NOMO-1 (cell line): ENCODE data around the gene POLDIP2.

ENCODE experiments used
- DNase-seq, 2 experiments: peaks; one replicate each; lab custom pipeline; 2025; ENCODE audit not compliant: unreplicated experiment in 2 of 2; lab: John Stamatoyannopoulos, UW

The POLDIP2 gene

DNA sequence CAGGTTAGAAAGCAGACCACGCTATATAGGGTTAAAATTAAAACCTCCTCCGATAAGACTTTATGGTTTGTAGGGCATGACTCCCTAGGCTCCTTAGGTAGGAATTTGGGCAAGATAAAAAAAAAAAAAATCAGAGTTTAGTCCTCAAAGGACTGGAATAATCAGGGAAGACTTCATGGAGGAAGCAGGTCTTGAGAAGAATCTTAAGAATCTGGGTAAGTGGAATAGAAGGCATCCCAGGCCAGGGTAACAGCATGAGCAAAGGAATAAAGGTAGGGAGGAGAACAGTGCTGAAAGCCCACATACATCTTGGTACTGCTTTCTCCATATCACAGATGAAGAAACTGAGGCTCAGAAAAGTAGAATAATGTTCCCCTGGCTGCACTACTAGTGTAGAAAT lies 33.2 kb upstream of the POLDIP2 start:
- DNase-seq, result no peak

DNA sequence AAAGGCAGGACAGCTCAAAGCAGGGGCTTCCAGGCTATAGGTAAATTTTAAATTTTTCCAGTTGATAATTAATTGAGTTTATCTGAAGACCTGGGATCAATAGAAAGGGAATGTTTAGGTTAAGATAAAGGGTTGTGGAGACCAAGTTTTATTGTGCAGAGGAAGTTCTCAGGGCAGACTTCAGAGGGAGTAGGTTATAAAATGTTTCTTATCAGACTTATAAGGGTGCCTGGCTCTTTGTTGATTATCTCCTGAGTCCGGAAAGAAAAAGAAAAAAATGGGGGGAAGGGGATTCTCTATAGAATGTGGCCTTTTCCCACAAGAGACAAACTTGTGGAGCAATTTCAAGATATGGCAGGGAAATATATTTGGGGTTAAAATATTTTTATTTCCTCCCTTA lies 32.8 kb upstream of the POLDIP2 start:
- no peak for DNase-seq

DNA sequence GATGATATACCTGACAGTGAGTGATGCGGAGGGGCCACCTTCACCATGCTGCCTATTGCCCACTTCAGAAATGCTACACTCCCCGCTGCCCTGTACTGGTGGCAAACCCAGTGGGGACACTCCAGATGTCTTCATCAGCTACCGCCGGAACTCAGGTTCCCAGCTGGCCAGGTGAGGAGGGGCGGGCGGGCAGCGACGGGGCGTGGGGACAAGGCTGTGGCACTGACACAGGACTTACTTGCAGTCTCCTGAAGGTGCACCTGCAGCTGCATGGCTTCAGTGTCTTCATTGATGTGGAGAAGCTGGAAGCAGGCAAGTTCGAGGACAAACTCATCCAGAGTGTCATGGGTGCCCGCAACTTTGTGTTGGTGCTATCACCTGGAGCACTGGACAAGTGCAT lies 30.8 kb upstream of the POLDIP2 start:
- DNase-seq, result no peak

DNA sequence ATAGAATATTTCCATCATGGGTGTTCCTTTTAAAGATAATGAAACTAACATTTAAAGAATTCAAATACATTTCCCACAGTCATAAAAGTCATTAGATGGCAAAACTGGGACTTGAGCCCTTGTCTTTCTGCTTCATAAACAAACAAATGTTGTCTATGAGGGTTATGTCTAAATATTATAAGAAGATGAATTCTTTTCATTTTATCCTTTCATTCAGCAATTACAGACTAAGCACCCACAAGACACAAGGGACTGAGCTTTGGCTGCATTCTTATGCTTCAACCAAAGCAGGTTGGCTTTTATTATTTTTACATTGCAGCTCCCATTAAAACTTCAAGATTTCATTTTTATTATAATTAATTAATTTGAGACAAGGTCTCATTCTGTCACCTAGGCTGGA lies 29.1 kb upstream of the POLDIP2 start:
- DNase-seq, result no peak

GRCh38 chr17:28385406-28385805 lies 28.1 kb upstream of the POLDIP2 start:
- no peak for DNase-seq

DNA sequence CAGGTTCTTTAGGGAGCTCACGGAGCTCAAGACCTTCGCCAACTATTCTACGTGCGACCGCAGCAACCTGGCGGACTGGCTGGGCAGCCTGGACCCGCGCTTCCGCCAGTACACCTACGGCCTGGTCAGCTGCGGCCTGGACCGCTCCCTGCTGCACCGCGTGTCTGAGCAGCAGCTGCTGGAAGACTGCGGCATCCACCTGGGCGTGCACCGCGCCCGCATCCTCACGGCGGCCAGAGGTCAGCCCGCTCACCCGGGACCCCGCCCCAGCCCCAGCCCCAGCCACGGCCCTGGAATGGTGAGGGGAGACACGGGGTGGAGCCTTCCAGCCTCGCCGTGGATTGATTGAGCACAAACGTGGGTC lies 27.7 kb upstream of the POLDIP2 start:
- DNase-seq, result no peak

DNA sequence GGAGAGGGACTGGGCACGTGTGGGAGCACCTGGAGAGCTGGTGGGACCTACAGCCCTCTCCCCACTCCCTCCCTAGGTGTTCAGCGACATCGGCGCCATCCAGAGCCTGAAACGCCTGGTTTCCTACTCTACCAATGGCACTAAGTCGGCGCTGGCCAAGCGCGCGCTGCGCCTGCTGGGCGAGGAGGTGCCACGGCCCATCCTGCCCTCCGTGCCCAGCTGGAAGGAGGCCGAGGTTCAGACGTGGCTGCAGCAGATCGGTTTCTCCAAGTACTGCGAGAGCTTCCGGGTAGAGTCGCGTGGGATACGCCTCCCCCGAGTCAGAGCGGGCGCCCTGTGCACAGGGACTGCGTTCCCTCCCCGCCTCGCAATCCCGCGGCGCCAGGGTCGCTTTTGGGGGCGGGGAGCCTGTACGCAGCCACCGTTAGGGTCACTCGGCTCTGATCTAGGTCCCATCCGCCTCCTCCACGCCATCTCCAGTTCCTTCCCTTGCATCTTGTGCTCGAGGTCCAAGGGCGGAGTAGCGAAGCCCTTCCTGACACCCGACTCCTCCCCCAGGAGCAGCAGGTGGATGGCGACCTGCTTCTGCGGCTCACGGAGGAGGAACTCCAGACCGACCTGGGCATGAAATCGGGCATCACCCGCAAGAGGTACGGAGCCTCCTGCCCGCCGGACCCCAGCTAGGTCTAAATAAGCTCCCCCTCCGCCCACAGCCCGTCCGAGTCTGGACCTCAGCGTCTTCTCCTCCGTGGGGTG lies 27.1 kb upstream of the POLDIP2 start:
- DNase-seq, result peak; percentile 56 to 66

DNA sequence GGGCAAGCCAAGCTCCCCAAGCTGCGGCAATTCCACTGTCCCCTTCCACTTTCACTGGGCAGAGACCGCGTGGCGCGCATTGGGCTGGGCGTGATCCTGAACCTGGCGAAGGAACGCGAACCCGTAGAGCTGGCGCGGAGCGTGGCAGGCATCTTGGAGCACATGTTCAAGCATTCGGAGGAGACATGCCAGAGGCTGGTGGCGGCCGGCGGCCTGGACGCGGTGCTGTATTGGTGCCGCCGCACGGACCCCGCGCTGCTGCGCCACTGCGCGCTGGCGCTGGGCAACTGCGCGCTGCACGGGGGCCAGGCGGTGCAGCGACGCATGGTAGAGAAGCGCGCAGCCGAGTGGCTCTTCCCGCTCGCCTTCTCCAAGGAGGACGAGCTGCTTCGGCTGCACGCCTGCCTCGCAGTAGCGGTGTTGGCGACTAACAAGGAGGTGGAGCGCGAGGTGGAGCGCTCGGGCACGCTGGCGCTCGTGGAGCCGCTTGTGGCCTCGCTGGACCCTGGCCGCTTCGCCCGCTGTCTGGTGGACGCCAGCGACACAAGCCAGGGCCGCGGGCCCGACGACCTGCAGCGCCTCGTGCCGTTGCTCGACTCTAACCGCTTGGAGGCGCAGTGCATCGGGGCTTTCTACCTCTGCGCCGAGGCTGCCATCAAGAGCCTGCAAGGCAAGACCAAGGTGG lies 24.0 kb upstream of the POLDIP2 start:
- DNase-seq, result no peak

- DNase-seq, result no peak
Measured at GRCh38 chr17:28379814-28380801, 22.8 kb upstream of the POLDIP2 start.

GRCh38 chr17:28372945-28373274 lies 15.6 kb upstream of the POLDIP2 start:
- DNase-seq, result no peak

DNA sequence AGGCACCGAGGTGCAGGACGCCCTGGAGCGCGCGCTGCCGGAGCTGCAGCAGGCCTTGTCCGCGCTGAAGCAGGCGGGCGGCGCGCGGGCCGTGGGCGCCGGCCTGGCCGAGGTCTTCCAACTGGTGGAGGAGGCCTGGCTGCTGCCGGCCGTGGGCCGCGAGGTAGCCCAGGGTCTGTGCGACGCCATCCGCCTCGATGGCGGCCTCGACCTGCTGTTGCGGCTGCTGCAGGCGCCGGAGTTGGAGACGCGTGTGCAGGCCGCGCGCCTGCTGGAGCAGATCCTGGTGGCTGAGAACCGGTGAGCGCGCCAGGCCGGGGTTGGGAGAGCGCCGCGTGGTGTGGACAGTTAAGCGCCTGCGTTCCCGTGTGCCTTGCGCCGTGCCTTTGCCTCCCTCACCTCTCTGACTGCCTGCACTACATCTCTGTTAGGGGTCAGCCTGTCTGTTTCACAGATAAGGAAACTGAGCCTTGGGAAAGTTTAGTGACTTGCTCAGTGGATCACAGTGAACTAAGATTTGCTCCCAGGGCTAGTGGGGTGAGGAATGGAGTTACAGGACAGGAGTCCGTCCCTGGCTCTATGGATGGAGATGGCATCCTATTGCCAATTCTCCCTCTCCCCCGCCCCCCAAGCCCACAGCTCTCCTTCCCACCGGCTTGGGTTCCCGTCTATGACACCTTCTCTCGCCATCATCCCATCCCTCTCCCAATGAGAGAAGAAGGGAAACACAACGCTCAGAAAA lies 15.0 kb upstream of the POLDIP2 start:
- no peak for DNase-seq

GRCh38 chr17:28371245-28372202 lies 14.2 kb upstream of the POLDIP2 start, which contains the start of gene SARM1:
Gene SARM1, plus strand, starts transcription at chr17:28371694. Its CDS starts 339 bp downstream, at chr17:28372033.
- peak in 1 of 2 experiments; percentile 12 for DNase-seq

DNA sequence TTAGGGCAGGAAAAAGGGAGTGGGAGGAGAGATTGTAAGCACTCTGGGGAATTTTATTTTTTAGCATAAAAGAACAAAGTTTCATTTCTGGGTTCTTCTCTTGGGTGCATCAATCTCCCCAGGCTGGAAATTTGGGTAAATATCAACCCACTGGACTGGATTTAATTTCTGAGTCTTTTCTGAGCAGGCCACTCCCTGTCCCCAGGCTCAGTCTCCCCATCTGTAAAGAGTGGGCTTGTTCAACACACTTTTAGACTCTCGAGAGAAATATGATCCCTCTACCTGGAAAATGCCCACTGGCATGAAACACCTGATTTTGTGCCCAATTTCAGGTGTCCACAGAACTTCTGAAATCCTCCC lies 13.4 kb upstream of the POLDIP2 start:
- DNase-seq, result no peak

DNA sequence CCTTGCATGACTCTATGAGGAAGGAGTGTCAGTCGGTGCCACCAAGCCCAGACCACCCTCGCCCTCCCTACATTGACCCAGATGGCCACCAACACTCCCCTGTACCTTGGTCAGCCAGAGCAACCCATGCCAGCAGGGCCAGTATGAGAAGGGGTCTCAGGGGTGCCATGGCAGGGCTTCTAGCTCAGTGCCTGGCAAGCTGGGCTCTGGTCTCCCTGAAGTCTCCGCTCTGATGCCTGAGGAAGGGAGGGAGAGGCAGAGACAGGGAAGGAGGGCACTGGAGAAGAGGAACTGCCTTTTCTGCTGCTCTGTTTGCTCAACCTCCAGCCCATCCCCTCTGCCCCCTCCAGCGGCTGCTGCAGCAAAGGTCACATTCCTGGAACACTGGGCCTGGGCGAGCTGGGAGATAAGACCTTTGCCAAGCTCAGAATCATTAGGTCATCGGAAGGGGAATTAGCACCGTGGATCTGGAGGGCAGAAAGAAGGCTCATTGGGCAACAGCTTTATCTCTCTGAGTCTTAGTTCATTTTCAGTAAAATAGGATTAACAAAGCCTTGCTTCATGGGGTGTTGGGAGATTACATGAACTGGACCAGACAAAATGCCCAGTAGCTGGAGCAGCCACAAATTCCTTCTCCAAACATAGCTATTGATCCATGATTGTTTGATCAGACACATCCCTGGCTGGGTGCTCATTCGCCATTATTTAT lies 12.9 kb upstream of the POLDIP2 start, which contains the start of gene VTN:
Gene VTN (minus strand): TSS at position 273 of the 709 bp plus-strand sequence. CDS start 104 bp downstream, at position 169.
- peak in 1 of 2 experiments; percentile 19 for DNase-seq

DNA sequence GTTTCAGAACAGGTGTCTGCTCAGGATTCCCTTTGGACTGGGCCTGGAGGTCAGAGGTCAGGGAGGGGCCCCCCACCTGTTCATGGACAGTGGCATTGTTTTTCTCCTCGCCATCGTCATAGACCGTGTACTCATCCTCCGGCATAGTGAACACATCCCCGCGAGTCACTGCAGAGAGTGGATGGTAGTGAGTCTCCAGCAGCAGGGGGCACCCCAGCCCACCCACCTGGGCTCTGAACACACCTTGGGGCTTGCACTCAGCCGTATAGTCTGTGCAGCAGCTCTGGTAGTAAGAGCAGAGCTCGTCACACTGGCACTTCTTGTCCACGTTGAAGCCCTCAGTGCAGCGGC lies 12.3 kb upstream of the POLDIP2 start:
- DNase-seq, result no peak

DNA sequence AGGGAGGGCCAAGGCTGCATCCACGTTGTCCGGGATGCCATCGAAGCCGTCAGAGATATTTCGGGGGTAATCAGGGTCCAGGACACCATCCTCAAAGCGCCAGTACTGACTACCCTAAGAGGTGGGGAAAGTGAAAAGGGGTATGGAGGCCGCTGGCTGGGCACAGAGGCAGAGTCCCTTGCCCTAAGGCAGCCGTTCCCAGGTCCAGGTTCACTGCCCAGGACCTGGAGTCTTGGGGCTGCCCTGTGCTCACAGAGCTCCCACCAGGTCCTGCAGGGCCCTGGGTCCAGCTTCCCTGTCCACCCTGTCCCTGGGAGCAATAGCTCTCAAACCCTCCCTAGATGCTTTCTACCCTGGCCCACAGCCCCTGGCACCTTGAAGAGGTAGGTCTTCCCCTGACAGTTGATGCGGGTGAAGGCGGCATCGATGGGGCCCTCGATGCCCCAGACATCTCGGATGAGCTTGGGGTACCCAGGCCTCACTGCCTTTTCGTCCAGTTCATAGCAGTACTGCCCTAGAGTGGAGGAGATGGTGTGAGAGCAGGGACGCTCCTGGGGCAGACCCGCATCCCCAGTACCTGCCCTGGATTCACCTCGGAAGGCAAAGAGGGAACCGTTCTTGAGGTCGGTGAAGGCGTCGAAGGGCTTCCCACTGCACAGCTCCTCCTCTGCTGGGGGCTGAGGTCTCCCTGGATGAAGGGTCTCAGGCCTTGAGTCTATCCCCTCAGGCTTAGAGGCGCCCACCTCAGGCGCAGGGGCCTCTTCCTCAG lies 11.8 kb upstream of the POLDIP2 start:
- DNase-seq, result no peak

DNA sequence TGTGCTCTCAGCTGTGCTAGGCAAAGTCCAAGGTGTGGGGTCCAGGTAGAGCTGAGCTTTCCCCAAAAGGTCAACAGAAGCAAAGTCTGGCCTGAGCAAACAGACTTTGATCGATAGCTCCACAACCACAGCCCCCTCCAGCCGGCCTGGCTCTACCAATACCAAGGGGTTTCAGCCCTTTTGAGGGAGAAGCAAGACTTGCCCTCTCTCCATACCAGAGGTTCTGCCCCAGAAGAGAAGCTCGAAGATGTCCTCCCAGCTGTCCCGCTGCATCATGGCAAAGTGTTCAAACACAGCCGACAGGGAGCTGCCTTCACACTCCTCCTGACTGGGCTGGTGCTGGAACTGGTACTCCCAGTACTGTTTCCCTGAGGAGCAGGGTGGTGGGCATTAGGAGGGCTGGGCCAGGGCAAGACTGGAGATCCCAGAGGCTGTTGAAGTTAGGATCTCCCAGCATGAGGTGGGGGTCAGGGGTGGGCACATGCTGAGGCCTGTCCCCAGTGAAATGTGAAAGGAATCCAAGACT lies 11.0 kb upstream of the POLDIP2 start:
- DNase-seq, result no peak
